Ammon's horn (tissue), 1 donor: Measurements from ENCODE around the gene ZNF394.
"Not testable (repeated sequence)": the region's sequence is repeated elsewhere in the genome, so short reads cannot be mapped to it uniquely, and the experiment has no call there.

Experiments
- DNase-seq: peaks from one replicate; pipeline ENCODE4 v3.0.0-alpha.2; 2016; ENCODE audit warnings: low spot score

The ZNF394 gene

DNA sequence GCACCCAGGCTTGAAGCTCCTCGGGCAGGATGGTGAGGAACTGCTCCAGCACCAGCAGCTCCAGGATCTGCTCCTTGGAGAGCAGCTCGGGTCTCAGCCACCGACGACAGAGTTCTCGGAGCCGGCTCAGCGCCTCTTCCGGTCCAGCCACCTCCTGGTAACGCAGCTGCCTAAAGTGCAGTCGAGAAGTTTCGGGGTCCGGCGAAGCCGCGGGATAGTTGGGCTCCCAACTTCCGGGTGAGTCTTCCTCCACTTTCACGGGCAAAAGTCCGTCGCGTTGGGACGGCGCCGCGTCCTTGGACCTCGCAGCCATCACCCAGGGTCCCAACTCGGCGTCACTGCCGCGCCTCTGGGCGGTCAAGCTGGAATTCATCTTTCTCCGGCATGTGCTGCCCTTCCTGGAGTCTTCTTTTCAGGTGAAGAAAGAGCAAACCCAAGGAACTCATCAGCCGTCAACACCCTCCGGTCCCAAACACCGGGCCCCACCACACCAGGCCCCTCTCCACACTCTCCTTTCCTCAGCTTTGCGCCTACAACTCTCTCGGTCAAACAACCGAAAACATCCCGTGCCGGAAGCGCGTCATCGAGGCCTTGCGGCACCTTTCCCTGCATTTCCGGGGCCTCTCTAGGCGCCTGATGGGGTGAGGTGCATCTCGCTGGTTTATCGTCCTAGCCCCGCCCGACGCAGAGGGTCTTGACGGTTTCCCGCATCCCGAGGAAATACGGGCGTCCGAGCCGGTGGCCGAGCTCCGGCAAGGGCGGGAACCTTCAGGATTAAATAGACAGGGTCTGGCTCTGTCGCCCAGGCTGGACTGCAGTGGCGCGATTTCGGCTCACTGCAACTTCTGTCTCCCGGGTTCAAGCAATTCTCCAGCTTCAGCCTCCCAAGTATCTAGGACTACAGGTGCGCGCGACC lies at the start of gene ZNF394:
Gene ZNF394 (minus strand): TSS at position 561 of the 916 bp plus-strand sequence. CDS start 188 bp downstream, at position 373.
- DNase-seq: peak; percentile 96

DNA sequence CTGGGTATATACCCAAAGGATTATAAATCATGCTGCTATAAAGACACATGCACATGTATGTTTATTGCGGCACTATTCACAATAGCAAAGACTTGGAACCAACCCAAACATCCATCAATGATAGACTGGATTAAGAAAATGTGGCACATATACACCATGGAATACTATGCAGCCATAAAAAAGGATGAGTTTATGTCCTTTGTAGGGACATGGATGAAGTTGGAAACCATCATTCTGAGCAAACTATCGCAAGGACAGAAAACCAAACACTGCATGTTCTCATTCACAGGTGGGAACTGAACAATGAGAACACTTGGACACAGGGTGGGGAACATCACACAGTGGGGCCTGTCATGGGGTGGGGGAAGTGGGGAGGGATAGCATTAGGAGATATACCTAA lies 49.5 kb upstream of the ZNF394 start:
- DNase-seq: not testable (repeated sequence)

- DNase-seq: not testable (repeated sequence)
Observed at GRCh38 chr7:99545308-99545707, 45.2 kb upstream of the ZNF394 start.

DNA sequence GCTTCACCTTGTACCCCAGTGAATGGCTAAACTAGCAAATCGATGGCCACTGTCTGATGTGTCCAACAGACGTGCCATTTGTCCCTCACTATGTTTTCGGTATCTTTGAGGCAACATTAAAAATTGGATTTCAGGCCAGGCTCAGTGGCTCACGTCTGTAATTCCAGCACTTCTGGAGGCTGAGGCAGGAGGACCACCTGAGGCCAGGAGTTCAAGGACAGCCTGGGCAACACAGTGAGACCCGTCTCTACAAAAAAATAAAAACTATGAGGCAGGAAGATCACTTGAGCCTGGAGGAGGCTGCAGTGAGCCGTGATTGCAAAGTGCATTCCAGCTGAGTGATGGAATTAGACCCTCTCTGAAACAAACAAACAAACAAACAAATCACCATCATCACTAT lies 43.8 kb upstream of the ZNF394 start:
- no peak for DNase-seq

GRCh38 chr7:99543081-99543671 lies 43.1 kb upstream of the ZNF394 start:
- DNase-seq: no peak

DNA sequence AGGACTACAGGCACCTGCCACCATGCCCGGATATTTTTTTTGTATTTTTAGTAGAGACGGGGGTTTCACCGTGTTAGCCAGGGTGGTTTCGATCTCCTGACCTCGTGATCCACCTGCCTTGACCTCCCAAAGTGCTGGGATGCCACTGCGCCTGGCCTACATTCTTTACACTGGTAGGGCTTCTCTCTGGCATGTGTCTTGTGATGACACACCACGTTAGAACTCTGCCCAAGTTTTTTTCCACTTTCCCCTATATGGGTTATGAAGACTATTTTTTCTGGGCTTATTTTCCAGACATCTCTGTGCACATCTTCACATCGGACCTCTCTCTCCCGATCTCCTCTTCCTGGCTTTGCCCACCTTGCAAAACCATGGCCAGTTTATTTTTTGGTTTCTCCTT lies 41.1 kb upstream of the ZNF394 start:
- DNase-seq: no peak

GRCh38 chr7:99540542-99540941 lies 40.5 kb upstream of the ZNF394 start:
- DNase-seq: no peak

- no peak for DNase-seq
Observed at GRCh38 chr7:99539213-99539811, 39.2 kb upstream of the ZNF394 start.

GRCh38 chr7:99535667-99536066 lies 35.6 kb upstream of the ZNF394 start:
- DNase-seq: no peak

- no peak for DNase-seq
Observed at GRCh38 chr7:99531354-99531765, 31.3 kb upstream of the ZNF394 start.

- DNase-seq: no peak
Observed at GRCh38 chr7:99525713-99526440, 25.8 kb upstream of the ZNF394 start.

DNA sequence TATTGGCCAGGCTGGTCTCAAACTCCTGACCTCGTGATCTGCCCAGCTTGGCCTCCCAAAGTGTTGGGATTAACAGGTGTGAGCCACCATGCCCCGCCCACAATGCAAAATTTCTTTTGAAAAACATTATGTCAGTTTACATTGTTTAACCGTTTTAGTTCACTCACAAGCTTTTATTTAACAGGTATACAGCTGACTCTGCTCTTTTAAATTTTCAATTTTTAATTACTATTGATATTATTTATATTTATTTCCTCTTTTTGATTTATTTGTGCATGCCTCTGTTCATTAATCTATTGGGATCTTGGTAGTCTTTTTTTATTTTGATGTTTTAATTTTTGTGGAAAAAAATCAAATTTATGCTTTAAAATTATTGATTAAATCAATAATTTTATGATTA lies 21.3 kb upstream of the ZNF394 start:
- no peak for DNase-seq

DNA sequence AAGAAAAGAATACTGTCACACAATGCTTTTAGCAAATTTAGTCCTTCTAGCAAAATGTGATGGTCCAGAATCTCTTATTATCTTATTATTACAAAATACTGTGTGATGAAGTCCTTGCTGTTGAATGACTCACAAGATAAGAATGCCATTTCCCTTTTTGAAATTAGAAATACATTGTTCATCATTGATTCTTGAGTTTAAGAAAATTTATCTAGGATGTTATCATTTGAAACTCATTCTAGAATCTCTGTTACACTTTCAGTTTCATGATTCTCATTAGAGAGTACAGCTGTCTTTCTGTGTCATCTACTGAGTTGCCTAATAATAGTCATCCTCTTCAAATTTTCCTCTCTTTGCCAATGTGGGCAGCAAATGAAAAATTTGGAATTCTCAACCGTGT lies 14.0 kb upstream of the ZNF394 start:
- no peak for DNase-seq

- no peak for DNase-seq
Observed at GRCh38 chr7:99505324-99505662, 5.2 kb upstream of the ZNF394 start.

GRCh38 chr7:99504603-99505323 lies 4.7 kb upstream of the ZNF394 start, which contains the start of gene ZKSCAN5:
TSS of gene ZKSCAN5 (plus strand) at chr7:99504662. CDS start at chr7:99506045, 1,383 bp downstream.
- peak; percentile 97 for DNase-seq

GRCh38 chr7:99504281-99504602 lies 4.2 kb upstream of the ZNF394 start:
- DNase-seq: peak; percentile 98

DNA sequence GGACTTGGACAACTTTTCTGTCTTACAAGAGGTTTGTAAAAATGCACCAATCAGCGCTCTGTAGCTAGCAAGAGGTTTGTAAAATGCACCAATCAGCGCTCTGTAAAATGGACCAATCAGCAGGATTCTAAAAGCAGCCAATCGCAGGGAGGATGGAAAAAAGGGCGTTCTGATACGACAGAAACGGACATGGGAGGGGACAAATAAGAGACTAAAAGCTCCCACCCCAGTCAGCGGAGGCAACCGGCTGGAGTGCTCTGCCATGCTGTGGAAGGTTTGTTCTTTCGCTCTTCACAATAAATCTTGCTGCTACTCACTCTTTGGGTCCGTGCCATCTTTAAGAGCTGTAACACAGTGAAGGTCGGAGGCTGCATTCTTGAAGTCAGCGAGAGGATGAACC lies 1.2 kb upstream of the ZNF394 start:
- DNase-seq: not testable (repeated sequence)

DNA sequence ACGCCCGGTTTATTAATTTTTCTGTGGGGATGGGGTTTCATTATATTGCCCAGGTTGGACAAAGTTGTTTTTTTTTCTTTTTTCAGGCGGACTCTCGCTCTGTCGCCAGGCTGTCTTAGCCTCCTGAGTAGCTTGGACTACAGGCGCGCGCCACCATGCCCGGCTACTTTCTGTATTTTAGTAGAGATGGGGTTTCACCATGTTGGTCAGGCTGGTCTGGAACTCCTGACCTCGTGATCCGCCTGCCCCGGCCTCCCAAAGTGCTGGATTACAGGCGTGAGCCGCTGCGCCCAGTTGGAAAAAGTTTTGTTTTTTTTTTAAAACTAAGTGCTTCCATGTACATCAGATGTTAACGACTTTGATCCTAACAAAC lies 542 bp upstream of the ZNF394 start:
- DNase-seq: no peak

DNA sequence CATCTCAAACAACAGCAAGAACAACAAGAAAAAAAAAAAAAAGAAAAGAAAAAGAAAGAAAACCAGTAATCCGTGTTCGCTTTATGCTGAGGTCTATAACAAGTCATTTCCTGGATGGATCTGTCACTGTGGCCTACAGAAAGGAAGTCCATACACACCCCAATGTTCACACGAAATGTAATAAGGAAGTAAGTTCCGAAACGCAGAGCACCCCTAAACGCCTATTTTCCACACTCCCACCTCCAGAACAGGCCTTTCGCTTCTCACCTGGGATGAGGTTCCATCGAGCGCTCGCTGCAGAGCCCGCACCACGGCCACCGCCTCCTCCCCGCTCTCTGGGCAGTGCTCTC lies 735 bp downstream of the ZNF394 start:
- no peak for DNase-seq

GRCh38 chr7:99498546-99498944 lies 1.5 kb downstream of the ZNF394 start:
- no peak for DNase-seq

- DNase-seq: no peak
Observed at GRCh38 chr7:99497766-99498545, 2.1 kb downstream of the ZNF394 start.
